Activated T-cell treated with anti-CD3 and anti-CD28 coated beads, Interleukin-2, amount 50 U/mL, for 1 hour (primary cell): Measurements from ENCODE around the gene PTH1R.
"Not testable (repeated sequence)": the region's sequence is repeated elsewhere in the genome, so short reads cannot be mapped to it uniquely, and the experiment has no call there.

Experiments used
- DNase-seq: peaks from one replicate; pipeline ENCODE4 v3.0.0-alpha.2; 2020

The PTH1R gene

GRCh38 chr3:46901591-46902187, 24.2 kb downstream of the PTH1R start:
- no peak for DNase-seq

GRCh38 chr3:46902188-46902631, 24.7 kb downstream of the PTH1R start:
- no peak for DNase-seq

- no peak for DNase-seq
Measured at GRCh38 chr3:46903341-46904302, 26.1 kb downstream of the PTH1R start.

- DNase-seq = no peak
Measured at GRCh38 chr3:46904303-46905212, 27.0 kb downstream of the PTH1R start.

- DNase-seq = no peak
Measured at GRCh38 chr3:46905213-46905560, 27.7 kb downstream of the PTH1R start.

- DNase-seq = no peak
Measured at GRCh38 chr3:46905661-46906451, 28.3 kb downstream of the PTH1R start.

GRCh38 chr3:46906471-46907058, 29.0 kb downstream of the PTH1R start:
- DNase-seq = no peak

GRCh38 chr3:46907271-46907670, 29.8 kb downstream of the PTH1R start:
- DNase-seq = no peak

GRCh38 chr3:46907960-46908293, 30.4 kb downstream of the PTH1R start:
- DNase-seq = no peak

GRCh38 chr3:46908294-46908985, 30.9 kb downstream of the PTH1R start:
- no peak for DNase-seq

- no peak for DNase-seq
Measured at GRCh38 chr3:46908986-46909534, 31.5 kb downstream of the PTH1R start.

GRCh38 chr3:46909535-46910161, 32.1 kb downstream of the PTH1R start:
- DNase-seq = peak; percentile 80

- DNase-seq = no peak
Measured at GRCh38 chr3:46910166-46910760, 32.7 kb downstream of the PTH1R start.

- DNase-seq = not testable (repeated sequence)
Measured at GRCh38 chr3:46910914-46911313, 33.4 kb downstream of the PTH1R start.

GRCh38 chr3:46912986-46913385, 35.5 kb downstream of the PTH1R start:
- DNase-seq = no peak

- DNase-seq = no peak
Measured at GRCh38 chr3:46913644-46914043, 36.1 kb downstream of the PTH1R start.

GRCh38 chr3:46914849-46915248, 37.3 kb downstream of the PTH1R start:
- DNase-seq = no peak

GRCh38 chr3:46915297-46915822, 37.8 kb downstream of the PTH1R start:
- no peak for DNase-seq

GRCh38 chr3:46916278-46916677, 38.8 kb downstream of the PTH1R start:
- DNase-seq = no peak

GRCh38 chr3:46916799-46917198, 39.3 kb downstream of the PTH1R start:
- no peak for DNase-seq
